GM18526 (cell line): ENCODE measurements around the gene C4A.

Experiments
- POLR2A ChIP-seq: IDR thresholded peaks from 3 replicates; pipeline ENCODE4 v1.6.1; 2011; ENCODE audit not compliant: insufficient read length; ENCODE audit errors: extremely low read depth

Gene C4A

GRCh38 chr6:32047855-32048766 lies 66.3 kb downstream of the C4A start:
- TF ChIP-seq POLR2A: no peak

GRCh38 chr6:32050562-32050961 lies 68.7 kb downstream of the C4A start:
- TF ChIP-seq POLR2A: no peak
